ENCODE measurements around the gene GPR25. TPM values are rescaled to one million over a fixed set of nuclear protein-coding genes. Genes with fewer than 3 reads are reported as not detected.

The GPR25 gene
- polyA plus RNA-seq, 3 donors, result 0.07 TPM; not detected in 2

DNA sequence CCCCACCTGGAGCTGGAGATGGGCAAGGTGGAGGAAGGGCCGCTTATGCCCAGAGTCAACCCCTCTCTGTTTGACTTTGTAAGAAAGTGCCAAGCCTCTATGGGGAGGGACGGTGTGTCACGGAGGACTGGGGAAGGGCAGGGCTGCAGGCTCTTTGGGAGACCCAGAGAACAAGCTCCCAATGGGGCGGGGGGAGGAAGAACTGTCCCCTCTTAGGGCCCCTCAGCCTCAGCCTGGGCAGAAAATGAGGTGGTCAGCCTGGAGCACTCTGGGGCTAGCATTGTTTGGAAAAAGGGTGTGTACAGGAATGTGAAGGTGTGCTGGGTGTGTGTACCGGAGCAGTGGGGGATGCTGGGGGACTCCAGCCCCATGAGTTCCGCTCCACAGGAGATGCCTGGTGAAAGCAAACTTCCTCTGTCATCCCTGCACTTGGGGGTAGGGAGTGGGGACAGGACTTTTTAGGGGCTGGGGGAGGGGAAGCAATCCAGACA, 20.7 kb downstream of the GPR25 start:
- DNase-seq, result no peak

GRCh38 chr1:200894712-200895442, 22.1 kb downstream of the GPR25 start, which contains the start of gene INAVA:
Gene INAVA, plus strand, starts transcription at chr1:200894900. Its CDS starts 3,501 bp downstream, at chr1:200898401.
- DNase-seq, result no peak

DNA sequence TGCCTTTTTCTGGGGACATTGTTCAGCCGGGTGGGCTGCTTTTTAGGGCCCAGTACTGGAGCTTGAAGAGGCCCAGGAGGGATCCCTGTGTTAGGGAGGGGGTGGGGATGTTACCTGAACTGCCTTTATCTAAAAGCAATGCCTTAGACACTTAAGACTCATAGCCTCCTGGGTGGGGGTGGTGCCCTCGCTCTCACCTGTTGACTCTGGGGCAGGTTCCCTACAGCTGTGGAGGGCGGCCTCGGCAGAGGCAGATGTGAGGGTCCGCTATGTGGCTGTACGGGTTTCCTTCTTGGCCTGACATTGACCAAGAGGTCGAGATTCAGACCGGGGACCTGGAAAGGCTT, 22.6 kb downstream of the GPR25 start:
- DNase-seq, result no peak

DNA sequence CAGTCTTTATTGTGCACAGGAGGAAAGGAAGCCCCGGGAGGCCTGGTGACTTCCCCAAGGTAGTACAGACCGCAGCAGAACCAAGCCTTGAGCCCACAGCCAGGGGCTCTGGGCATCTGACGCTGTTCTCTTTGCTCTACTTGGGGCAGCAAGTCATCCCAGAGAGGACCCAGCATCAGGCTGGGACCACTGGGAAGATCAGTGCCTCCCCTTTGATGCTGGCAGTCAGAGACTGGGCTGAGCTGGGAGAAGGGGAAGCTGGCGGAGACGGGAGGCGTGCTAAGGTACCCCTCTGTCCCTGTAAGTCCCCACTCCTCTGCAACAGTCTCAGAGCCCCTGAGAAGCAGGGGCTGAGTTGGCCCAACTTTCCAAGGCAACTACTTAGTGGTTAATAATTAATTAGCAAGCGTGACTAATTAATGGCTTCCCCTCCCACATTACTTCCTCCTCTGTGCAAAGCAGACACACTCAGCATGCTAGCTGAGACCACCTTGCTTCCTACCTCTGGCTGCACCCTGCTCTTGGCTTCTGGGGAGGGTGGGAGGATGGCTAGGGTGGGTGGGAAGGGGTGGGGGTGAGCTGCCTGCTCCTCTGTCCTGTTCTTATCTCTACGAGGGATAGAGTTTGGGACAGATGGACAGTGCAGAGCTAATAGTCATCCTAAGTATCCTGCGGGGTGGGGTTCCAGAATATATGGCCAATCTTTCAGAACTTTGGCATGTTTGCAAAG, 23.2 kb downstream of the GPR25 start:
- DNase-seq, result peak; percentile 68

DNA sequence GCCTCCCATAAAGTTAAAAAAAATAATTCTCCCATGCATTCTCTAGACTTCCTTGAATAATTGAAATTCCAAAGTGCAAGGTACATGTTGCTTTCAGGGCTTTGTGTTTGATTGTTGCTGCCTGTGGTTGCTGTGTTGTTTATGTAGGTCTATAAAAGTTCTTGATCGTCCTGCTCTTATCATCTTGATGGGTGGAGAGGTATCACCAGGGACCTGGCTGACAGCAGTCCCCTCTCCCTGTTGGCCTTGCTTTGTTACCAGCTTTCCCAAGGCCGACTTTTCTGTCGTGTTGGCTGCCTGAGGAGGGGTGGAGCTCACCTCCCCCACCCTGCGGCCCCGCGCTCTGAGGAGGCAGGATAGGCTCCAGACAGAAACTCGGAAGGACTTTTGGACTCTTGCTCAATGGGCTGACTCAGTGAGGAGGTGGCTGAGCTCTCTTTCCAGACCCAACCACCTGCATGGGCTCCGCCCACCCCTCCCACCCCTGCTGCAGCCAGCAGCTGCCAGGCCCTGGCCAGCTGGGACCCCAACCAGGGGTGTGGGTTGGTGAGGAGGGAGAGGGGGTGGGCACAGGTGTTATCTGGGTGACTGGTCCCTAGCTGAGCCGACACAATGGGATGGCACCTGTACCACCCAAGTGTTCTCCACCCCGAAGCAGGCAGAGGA, 23.9 kb downstream of the GPR25 start:
- DNase-seq, result no peak

DNA sequence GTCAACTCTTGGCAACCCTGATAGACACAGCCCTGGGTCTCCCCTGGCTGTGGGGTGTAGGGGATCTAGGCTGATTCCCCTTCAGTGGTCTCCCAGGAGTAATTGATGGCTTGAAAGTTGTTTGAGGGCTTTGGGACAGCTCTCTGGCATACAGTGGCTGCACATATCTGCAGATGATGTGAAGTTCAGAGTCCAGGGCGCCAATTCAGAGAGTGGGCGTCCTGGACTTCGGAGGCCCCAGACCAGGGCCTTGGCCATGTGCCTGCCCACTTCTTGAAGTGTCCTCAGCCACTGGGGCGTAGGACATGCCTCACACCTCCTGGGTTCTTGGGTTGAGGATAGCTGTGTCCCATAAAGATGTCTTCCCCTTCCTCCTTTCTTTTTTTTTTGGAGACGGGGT, 24.5 kb downstream of the GPR25 start:
- DNase-seq, result no peak

DNA sequence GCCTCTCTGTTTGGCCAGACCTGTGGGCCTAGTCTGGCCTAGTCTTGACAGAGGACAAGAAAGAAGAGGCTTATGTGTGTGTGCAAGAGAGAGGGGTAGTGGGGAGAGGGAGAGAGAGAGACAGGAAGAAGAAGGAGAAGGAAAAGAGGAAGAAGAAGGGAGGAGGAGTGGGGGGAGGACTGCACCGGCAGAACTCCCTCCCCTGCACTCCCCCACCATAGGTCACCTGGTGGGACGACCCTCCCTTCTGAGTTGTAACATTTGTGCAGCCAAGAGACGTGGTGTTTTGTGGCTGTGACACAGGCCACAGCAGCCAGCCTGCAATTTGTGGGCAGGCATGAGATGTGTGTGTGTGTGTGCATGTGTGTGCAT, 26.2 kb downstream of the GPR25 start:
- no peak for DNase-seq

DNA sequence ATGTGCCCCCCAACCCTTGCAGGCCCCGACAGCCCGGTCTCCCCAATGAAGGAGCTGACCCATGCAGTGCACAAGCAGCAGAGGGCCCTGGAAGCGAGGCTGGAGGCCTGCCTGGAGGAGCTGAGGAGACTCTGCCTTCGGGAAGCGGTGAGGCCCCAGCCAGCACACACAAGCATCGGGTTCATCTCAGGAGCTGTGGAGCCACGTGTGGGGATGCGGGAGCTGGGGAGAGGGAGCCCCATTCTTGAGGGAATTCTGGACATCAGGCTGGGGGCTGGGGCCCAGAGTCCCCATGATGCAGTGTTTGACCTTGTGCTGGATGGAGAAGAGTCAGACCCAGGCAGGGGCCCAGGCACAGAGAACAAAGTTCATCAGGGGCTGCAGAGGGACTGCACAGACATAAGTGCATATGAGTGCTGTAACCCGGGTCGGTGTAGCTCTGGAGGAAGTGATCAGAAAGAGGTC, 26.7 kb downstream of the GPR25 start:
- DNase-seq, result no peak

GRCh38 chr1:200899954-200900867, 27.4 kb downstream of the GPR25 start:
- no peak for DNase-seq

GRCh38 chr1:200900877-200901276, 28.1 kb downstream of the GPR25 start:
- DNase-seq, result no peak

DNA sequence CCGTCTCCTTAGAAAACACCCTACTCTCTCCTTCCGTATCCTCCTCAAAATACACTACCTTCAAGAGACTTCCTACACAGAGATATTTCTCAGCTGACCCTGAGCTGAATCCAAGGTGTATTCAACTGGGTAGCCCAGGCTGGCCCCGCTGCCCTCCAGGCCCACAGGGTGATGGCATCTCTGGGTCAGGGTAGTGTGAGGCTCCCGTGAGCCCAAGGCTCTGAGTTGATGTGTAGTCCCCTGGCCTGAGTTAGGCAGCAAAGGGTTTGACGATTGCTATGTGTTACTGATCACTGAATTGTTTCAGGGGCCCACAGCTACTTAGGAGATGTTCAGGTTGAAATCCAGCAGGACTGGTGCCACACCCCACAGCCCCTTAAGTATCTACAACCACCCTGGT, 28.6 kb downstream of the GPR25 start:
- no peak for DNase-seq

DNA sequence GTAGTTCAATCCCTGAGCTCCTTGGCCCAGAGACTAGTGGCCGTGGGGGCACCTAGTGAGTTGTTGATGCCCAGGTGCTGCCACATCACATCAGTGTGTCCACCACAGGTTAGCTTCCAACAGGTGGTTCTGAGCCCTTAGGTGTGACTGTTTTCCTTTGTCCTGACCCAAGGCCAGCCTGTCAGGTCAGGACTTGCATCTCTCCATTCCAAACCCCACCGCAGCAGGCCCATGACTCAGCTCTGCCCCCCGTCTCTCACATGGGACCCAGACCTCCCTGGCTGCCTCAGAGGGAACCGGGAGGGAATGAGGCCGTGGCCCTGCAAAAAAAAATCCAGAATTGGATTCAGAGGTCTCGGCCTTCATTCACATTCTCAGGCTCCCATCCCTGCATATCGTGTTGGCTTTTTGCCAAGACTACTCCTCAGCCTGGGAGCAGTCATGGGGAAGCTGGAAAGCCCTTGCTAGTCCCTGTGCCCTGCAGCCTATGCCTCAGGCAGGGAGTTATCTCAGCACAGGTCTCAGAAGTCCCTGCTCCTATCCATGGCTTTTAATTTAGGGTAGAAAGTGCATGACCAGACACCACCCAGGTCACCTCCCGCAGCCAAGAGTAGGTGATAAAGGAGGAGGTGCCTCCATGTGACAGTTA, 29.1 kb downstream of the GPR25 start:
- DNase-seq, result no peak

DNA sequence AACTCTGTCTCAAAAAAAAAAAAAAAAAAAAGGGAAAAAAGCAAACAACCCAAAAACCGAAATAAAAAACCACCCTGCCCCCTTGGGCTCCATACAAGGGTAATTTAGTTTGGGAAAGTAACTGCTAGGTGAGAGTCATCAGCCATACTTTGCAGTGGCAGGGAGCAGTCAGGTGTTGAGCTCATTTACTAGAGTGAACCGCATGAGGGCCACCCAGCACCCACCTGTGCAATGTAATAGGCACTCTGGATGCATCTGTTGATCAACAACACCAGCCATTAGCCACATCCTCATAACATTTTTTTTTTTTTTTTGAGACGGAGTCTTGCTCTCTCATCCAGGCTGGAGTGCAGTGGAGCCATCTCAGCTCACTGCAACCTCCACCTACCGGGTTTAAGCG, 31.0 kb downstream of the GPR25 start:
- DNase-seq, result no peak

- no peak for DNase-seq
Measured at GRCh38 chr1:200904772-200905171, 32.0 kb downstream of the GPR25 start.

DNA sequence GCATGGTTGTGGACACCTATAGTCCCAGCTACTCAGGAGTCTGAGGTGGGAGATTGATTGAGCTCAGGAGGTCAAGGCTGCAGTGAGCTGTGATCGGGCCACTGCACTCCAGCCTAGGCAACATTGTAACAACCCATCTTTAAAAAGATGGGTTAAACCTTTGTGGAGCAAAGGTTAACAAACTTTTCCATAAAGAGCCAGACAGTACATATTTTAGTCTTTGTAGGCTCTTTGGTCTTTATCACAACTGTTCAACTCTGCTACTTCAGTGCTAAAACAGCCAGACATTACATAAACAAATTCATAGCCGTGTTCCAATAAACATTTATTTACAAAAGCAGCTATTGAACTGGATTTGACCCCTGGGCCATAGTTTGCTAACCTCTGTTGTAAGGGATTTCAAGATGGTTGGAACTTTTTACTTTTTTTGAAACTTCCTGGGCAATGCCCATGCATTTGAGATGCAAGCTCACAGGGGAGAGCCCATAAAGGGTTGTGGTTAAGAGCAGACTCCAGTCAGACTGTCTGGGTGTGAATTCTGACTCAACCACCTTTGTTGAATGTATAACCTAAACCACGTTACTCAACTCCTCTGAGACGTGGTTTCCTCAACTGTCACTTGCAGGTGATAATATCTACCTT, 32.8 kb downstream of the GPR25 start:
- DNase-seq, result no peak

GRCh38 chr1:200906491-200906890, 33.7 kb downstream of the GPR25 start:
- no peak for DNase-seq

- DNase-seq, result no peak
Measured at GRCh38 chr1:200907611-200908097, 34.9 kb downstream of the GPR25 start.

DNA sequence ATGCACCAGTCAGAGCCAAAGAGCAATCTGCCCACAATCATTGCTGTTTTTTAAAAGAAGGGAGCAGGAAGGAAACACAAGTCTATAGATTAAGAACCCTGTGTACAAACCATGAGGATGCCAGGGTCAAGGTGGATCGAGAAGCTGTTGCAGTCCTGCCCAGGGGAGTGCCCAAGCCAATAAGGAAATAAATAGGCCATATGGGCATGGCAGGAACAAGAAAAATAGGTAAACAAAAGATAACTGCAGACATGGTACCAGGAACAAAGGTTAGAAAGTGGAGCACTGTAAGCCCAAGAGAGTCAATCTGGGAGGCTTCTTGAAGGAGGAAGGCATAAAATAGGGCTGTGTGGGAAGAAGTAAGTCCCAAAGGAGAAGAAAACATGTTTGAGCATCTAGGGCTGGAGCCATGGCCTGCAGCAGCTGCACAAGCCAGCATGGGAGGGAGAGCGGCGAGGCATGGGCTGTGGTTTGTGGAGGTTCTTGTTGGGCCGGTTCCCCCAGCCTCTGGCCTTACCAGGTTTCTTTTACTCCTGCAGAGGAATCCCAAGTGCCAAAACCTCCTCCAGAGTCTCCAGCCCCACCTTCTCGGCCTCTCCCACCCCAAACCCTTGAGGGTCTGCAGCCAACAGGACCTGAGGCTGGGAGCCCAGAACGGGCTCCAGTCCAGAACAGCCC, 35.5 kb downstream of the GPR25 start:
- DNase-seq, result no peak

- DNase-seq, result no peak
Measured at GRCh38 chr1:200909071-200909470, 36.3 kb downstream of the GPR25 start.

DNA sequence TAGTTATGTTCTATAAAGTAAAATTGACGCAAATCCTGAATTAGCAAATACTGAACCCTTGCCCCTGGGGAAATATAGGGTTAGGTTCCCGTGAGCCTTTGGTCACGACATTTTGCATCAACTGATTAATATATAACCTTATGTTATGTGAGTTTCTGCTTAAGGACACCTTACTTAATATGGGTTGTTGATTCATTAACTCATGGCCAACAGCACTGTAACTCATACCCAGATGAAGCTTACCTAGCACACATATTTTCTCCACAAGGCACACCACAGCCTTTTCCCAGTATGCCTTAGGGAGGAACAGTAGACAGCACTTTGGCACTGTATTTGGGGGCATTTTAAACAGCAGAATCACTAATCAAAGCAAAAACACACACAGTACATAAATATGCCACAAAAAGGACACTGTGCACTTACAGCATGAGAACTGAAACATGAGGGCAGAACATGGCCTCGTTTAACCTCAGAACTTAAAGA, 37.0 kb downstream of the GPR25 start:
- no peak for DNase-seq

Measured in renal pelvis (tissue), 4 donors.